Chondrocyte (in vitro differentiated cells): ENCODE measurements around the gene USP5. TPM values are rescaled to one million over a fixed set of nuclear protein-coding genes. Genes with fewer than 3 reads are reported as not detected.

Source experiments
- DNase-seq: peaks from one replicate; pipeline ENCODE4 v3.0.0; 2021; ENCODE audit warnings: mixed read lengths, low spot score
- H3K27ac Mint-ChIP-seq: one replicate; pipeline ENCODE4 v1.8.0; 2021; ENCODE audit warnings: mild to moderate bottlenecking, moderate library complexity, mixed read lengths; ENCODE audit not compliant: unreplicated experiment
- H3K27me3 Mint-ChIP-seq: 2 replicates; pipeline ENCODE4 v1.8.0; 2021; ENCODE audit warnings: low read depth, mixed read lengths
- H3K36me3 Mint-ChIP-seq: 2 replicates; pipeline ENCODE4 v1.8.0; 2021; ENCODE audit warnings: low read depth, mixed read lengths
- H3K4me1 Mint-ChIP-seq: 2 replicates; pipeline ENCODE4 v1.8.0; 2021; ENCODE audit warnings: low read depth, mild to moderate bottlenecking, mixed read lengths
- H3K4me3 Mint-ChIP-seq: one replicate; pipeline ENCODE4 v1.8.0; 2021; ENCODE audit warnings: mild to moderate bottlenecking, moderate library complexity, mixed read lengths; ENCODE audit not compliant: unreplicated experiment
- H3K9me3 Mint-ChIP-seq: 2 replicates; pipeline ENCODE4 v1.8.0; 2021; ENCODE audit warnings: low read depth, mixed read lengths
- total RNA-seq: library from RNA; stranded (reverse); gene quantifications from 3 replicates; pipeline ENCODE4 v1.2.1, GENCODE V29; 2021
- TF ChIP-seq, protein P1 (sequence below): fragments of 200-600 bp; sonication (generic); IDR thresholded peaks from 2 replicates; pipeline ENCODE4 v1.5.0; 2021; ENCODE audit warnings: antibody characterized with exemption, mild to moderate bottlenecking, moderate library complexity

The USP5 gene
- total RNA-seq, 1 donor from 2014 or later: 106 TPM

DNA sequence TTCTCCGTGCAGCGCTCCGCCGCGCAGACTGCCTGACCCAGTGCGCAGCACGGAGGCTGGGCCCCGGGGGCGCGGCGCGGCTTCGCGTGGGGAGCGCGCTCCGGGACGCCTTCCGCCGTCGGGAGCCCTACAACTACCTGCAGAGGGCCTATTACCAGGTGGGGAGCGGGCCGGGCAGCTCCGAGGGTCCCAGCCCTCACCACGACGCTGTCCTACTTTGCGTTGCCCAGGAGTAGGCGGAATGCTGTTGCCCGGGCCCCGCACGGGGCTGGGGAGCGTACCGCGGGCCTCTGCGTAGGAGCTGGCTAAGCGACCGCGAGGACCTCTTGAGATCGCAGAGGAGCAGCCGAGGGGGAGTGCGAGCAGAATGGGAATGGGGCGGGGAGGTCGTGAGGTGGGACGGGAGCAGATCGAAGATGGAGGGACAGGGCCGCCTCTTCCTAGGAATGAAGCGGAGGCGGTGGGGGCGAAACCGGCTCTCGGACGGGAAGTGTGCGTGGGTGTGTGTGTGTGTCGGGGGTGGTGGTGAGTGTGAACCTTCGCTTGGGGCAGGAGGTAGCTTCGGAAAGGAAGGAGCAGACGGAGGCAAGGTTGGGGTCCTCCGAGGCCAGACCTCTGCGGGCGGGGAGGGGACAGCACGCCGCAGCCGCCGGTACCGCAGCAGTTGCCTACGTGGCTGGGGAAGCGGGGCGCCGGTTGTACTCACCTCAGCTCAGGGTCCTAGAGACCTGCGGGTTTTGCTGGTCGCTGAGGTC lies 23.0 kb upstream of the USP5 start:
- Mint-ChIP-seq H3K27me3 (no peaks in the 10 kb centered on the region), H3K9me3 (no peaks in the 10 kb centered on the region), H3K36me3 (peaks cover 14% of the 10 kb centered on the region), H3K4me3 (peak overlapping the region; percentile 96), H3K4me1 (peaks cover 39% of the 10 kb centered on the region), H3K27ac (peak overlapping the region; percentile 97)
- DNase-seq: peak; percentile 93
- TF ChIP-seq, protein P1, sequence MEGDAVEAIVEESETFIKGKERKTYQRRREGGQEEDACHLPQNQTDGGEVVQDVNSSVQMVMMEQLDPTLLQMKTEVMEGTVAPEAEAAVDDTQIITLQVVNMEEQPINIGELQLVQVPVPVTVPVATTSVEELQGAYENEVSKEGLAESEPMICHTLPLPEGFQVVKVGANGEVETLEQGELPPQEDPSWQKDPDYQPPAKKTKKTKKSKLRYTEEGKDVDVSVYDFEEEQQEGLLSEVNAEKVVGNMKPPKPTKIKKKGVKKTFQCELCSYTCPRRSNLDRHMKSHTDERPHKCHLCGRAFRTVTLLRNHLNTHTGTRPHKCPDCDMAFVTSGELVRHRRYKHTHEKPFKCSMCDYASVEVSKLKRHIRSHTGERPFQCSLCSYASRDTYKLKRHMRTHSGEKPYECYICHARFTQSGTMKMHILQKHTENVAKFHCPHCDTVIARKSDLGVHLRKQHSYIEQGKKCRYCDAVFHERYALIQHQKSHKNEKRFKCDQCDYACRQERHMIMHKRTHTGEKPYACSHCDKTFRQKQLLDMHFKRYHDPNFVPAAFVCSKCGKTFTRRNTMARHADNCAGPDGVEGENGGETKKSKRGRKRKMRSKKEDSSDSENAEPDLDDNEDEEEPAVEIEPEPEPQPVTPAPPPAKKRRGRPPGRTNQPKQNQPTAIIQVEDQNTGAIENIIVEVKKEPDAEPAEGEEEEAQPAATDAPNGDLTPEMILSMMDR: no peak

DNA sequence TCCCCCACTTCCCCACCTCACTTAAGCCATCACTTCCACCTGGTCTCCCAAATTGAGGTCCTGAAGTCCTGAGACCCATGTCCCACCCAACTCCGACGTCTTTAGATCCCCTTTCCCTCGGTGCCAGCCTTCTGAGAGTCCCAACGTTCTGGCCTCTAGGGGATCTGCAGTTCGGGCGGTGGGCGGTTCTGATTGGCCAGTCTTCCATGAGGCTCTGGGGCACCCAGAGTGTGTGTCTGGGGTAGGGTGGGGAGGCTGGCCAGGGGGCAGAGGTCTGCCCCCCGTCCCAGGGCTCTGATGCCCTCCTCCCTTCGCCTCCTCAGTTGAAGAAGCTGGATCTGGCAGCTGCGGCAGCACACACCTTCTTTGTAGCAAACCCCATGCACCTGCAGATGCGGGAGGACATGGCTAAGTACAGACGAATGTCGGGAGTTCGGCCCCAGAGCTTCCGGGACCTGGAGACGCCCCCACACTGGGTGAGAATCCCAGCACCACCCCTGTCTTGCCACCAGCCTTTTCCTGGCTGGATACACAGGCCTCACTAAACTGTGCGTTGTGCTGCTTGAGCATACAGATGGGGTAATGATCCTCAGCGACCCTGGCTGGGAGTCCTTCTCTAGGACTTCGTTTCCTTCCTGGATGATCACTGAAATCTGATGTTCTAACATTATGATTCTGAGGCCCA lies 22.3 kb upstream of the USP5 start:
- peak; percentile 85 for DNase-seq
- Mint-ChIP-seq H3K4me1 (peaks cover 38% of the 10 kb centered on the region), H3K27ac (peak overlapping the region; percentile 97), H3K27me3 (no peaks in the 10 kb centered on the region), H3K4me3 (peak overlapping the region; percentile 96), H3K36me3 (peaks cover 19% of the 10 kb centered on the region), H3K9me3 (no peaks in the 10 kb centered on the region)
- TF ChIP-seq, protein P1: peak; percentile 49

DNA sequence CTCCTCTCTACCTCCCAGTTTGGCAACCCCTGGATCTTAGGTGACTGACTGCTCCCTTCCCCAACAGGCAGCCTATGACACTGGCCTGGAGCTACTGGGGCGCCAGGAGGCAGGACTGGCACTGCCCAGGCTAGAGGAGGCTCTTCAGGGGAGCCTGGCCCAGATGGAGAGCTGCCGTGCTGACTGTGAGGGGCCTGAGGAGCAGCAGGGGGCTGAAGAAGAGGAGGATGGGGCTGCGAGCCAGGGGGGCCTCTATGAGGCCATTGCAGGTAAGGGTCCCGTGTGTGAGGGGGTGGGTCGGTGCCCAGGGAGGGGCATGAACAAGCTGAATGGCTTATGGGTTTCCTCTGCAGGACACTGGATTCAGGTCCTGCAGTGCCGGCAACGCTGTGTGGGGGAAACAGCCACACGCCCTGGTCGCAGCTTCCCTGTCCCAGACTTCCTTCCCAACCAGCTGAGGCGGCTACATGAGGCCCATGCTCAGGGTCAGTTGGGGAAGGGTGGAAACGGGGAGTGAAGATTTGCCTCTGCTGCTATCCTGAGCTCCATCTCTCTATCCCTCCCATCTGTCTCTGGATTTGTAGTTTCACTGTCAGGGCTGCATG lies 21.6 kb upstream of the USP5 start:
- Mint-ChIP-seq H3K27me3 (no peaks in the 10 kb centered on the region), H3K4me1 (peaks cover 31% of the 10 kb centered on the region), H3K27ac (no peak overlapping the region), H3K36me3 (peaks cover 21% of the 10 kb centered on the region), H3K9me3 (no peaks in the 10 kb centered on the region), H3K4me3 (peak overlapping the region; percentile 96)
- TF ChIP-seq, protein P1: no peak
- DNase-seq: peak; percentile 81

DNA sequence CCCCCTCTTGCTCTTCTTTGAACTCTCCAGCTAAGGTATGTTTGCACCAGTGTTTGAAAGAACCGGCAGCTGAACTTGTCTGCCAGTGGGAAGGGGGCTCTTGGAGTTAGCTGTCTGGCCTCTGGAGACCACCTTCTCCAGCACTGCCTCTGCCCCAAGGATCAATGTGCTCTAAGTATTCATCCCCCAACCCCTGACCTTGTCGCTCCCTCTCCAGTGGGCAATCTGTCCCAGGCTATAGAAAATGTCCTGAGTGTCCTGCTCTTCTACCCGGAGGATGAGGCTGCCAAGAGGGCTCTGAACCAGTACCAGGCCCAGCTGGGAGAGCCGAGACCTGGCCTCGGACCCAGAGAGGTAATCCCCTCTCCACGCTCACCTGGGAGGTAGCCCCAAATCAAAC lies 21.0 kb upstream of the USP5 start:
- Mint-ChIP-seq H3K9me3 (no peaks in the 10 kb centered on the region), H3K36me3 (peaks cover 23% of the 10 kb centered on the region), H3K4me1 (peaks cover 28% of the 10 kb centered on the region), H3K27me3 (no peaks in the 10 kb centered on the region), H3K27ac (peak overlapping the region; percentile 5), H3K4me3 (no peak overlapping the region)
- peak; percentile 58 for DNase-seq
- TF ChIP-seq, protein P1: no peak

DNA sequence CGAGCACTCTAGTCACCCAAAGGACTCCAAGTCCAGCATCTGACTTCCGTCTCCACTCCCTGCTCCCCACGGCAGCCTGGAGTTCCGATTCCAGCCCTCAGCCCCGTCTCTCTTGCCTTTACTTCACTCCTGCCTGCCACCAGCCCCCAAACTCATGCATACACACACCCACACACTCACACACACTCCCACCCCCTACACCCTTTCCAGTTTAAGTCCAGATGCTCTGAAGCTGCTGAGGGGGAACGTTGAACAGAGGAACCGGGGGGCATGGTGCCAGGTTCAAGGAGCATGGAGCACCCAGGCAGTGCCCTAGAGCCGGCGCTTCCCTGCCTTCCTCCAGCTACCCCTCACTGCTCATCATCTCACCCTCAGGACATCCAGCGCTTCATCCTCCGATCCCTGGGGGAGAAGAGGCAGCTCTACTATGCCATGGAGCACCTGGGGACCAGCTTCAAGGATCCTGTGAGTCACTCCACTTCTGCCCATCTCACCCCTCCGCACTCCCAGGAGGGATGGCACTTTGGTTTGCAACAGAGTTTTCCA lies 20.4 kb upstream of the USP5 start:
- DNase-seq: no peak
- H3K4me3 Mint-ChIP-seq: no peak overlapping the region

More for the DNA sequence above, 20.4 kb upstream of the USP5 start:
- TF ChIP-seq, protein P1: no peak
- no peaks in the 10 kb centered on the region for H3K27me3 Mint-ChIP-seq
- peaks cover 28% of the 10 kb centered on the region for H3K4me1 Mint-ChIP-seq
- no peaks in the 10 kb centered on the region for H3K9me3 Mint-ChIP-seq
- peaks cover 26% of the 10 kb centered on the region for H3K36me3 Mint-ChIP-seq
- no peak overlapping the region for H3K27ac Mint-ChIP-seq
